Measurements from ENCODE around the gene ITGB1BP2. TPM values are rescaled to one million over a fixed set of nuclear protein-coding genes. Genes with fewer than 3 reads are reported as not detected.
"Not testable (repeated sequence)": the region's sequence is repeated elsewhere in the genome, so short reads cannot be mapped to it uniquely, and the experiment has no call there.

ITGB1BP2 gene
- total RNA-seq: 1 to 10 TPM in 5 of 8 experiments, under 1 TPM in 3; 0.56 to 2.7 (median 1.2) TPM

GRCh38 chrX:71301195-71301924, at the start of gene ITGB1BP2:
ITGB1BP2 (plus strand) TSS chrX:71301750; CDS start chrX:71301807, 57 bp downstream.
- Histone ChIP-seq H3K4me1 (replicated peaks in 1 of 2) (no peaks in the 10 kb centered on the region), H3K27ac (no peak within 1 kb of the TSS), H3K4me3 (no peak within 1 kb of the TSS)
- in situ Hi-C loops (cut with MboI; ENCODE audit: low pct_unique_long_range_greater_than_20kb in 2 of 9, low sequenced_read_pairs in 9 of 9, unreplicated experiment in 9 of 9): no loop called here
- 42 to 83% (median 56%) methylated on average over 1 to 5 of the region's 10 CpGs; no CpG with 5 or more reads in 7 of the 10 experiments for WGBS, 10 experiments
- peak in 6 of 8 experiments; percentile 6 to 63 (median 30) for ATAC-seq (replicated peaks in 6 of 8)

- no CpG with 5 or more reads among the region's 2 CpGs for WGBS, 10 experiments
- no peak for ATAC-seq (replicated peaks in 6 of 8)
- Histone ChIP-seq H3K27ac (no peak overlapping the region), H3K4me1 (replicated peaks in 1 of 2) (peaks cover 14 to 17% of the 10 kb centered on the region in 2 donors), H3K4me3 (peak overlapping the region in 3 of 5 donors; percentile 76 to 86 (median 84))
- in situ Hi-C loops (cut with MboI; ENCODE audit: low pct_unique_long_range_greater_than_20kb in 2 of 9, low sequenced_read_pairs in 9 of 9, unreplicated experiment in 9 of 9): no loop called here
Observed at GRCh38 chrX:71252221-71252620, 49.3 kb upstream of the ITGB1BP2 start.

- Histone ChIP-seq H3K4me3 (peak overlapping the region; percentile 76 to 99 (median 86)), H3K4me1 (replicated peaks in 1 of 2) (peaks cover 14 to 17% of the 10 kb centered on the region in 2 donors), H3K27ac (peak overlapping the region; percentile 85 to 92)
- no CpG with 5 or more reads among the region's 35 CpGs for WGBS, 10 experiments
- in situ Hi-C loops (cut with MboI; ENCODE audit: low pct_unique_long_range_greater_than_20kb in 2 of 9, low sequenced_read_pairs in 9 of 9, unreplicated experiment in 9 of 9): no loop called here
- ATAC-seq (replicated peaks in 6 of 8): peak in 3 of 8 experiments; percentile 4 to 28 (median 17)
Observed at GRCh38 chrX:71253253-71254091, 48.1 kb upstream of the ITGB1BP2 start.

GRCh38 chrX:71254092-71254963, 47.2 kb upstream of the ITGB1BP2 start, which contains the start of gene ZMYM3:
ZMYM3 (minus strand) TSS chrX:71254140; CDS start chrX:71253255, 885 bp downstream.
- peak; percentile 86 to 93 (median 88) for ATAC-seq (replicated peaks in 6 of 8)
- peak within 1 kb of the TSS; percentile 76 to 99 (median 86) for H3K4me3 ChIP-seq
- 0% methylated on average over 13 of the region's 54 CpGs; no CpG with 5 or more reads in 9 of the 10 experiments for WGBS, 10 experiments
- in situ Hi-C loops (cut with MboI; ENCODE audit: low pct_unique_long_range_greater_than_20kb in 2 of 9, low sequenced_read_pairs in 9 of 9, unreplicated experiment in 9 of 9): no loop called here
- peaks cover 14 to 17% of the 10 kb centered on the region in 2 donors for H3K4me1 ChIP-seq (replicated peaks in 1 of 2)
- H3K27ac ChIP-seq: peak within 1 kb of the TSS; percentile 85 to 92

GRCh38 chrX:71256051-71256450, 45.5 kb upstream of the ITGB1BP2 start:
- no peak for ATAC-seq (replicated peaks in 6 of 8)
- Histone ChIP-seq H3K4me3 (no peak overlapping the region), H3K4me1 (replicated peaks in 1 of 2) (peaks cover 14 to 17% of the 10 kb centered on the region in 2 donors), H3K27ac (no peak overlapping the region)
- 31 to 100% (median 60%) methylated on average over 1 to 2 of the region's 6 CpGs; no CpG with 5 or more reads in 7 of the 10 experiments for WGBS, 10 experiments
- in situ Hi-C loops (cut with MboI; ENCODE audit: low pct_unique_long_range_greater_than_20kb in 2 of 9, low sequenced_read_pairs in 9 of 9, unreplicated experiment in 9 of 9): no loop called here

GRCh38 chrX:71256856-71257255, 44.7 kb upstream of the ITGB1BP2 start:
- Histone ChIP-seq H3K4me3 (no peak overlapping the region), H3K27ac (no peak overlapping the region), H3K4me1 (replicated peaks in 1 of 2) (peaks cover 8 to 17% of the 10 kb centered on the region in 2 donors)
- ATAC-seq (replicated peaks in 6 of 8): no peak
- in situ Hi-C loops (cut with MboI; ENCODE audit: low pct_unique_long_range_greater_than_20kb in 2 of 9, low sequenced_read_pairs in 9 of 9, unreplicated experiment in 9 of 9): no loop called here
- WGBS, 10 experiments: 80 to 100% (median 90%) methylated on average over 1 to 4 of the region's 4 CpGs; no CpG with 5 or more reads in 6 of the 10 experiments

GRCh38 chrX:71268624-71269023, 32.9 kb upstream of the ITGB1BP2 start:
- H3K4me3 ChIP-seq; in situ Hi-C loops (cut with MboI; ENCODE audit: low pct_unique_long_range_greater_than_20kb in 2 of 9, low sequenced_read_pairs in 9 of 9, unreplicated experiment in 9 of 9); ATAC-seq (replicated peaks in 6 of 8); H3K27ac ChIP-seq; H3K4me1 ChIP-seq (replicated peaks in 1 of 2): not testable (repeated sequence)

GRCh38 chrX:71269801-71270395, 31.7 kb upstream of the ITGB1BP2 start:
- Histone ChIP-seq H3K4me3 (no peak overlapping the region), H3K4me1 (replicated peaks in 1 of 2) (no peaks in the 10 kb centered on the region), H3K27ac (no peak overlapping the region)
- 40% methylated on average over 1 of the region's 19 CpGs; no CpG with 5 or more reads in 9 of the 10 experiments for WGBS, 10 experiments
- in situ Hi-C loops (cut with MboI; ENCODE audit: low pct_unique_long_range_greater_than_20kb in 2 of 9, low sequenced_read_pairs in 9 of 9, unreplicated experiment in 9 of 9): no loop called here
- ATAC-seq (replicated peaks in 6 of 8): peak in 1 of 8 experiments; percentile 27

GRCh38 chrX:71272313-71272712, 29.2 kb upstream of the ITGB1BP2 start:
- in situ Hi-C loops (cut with MboI; ENCODE audit: low pct_unique_long_range_greater_than_20kb in 2 of 9, low sequenced_read_pairs in 9 of 9, unreplicated experiment in 9 of 9); ATAC-seq (replicated peaks in 6 of 8); H3K4me3 ChIP-seq; H3K27ac ChIP-seq; H3K4me1 ChIP-seq (replicated peaks in 1 of 2): not testable (repeated sequence)
- 50 to 100% methylated on average over 1 of the region's 2 CpGs; no CpG with 5 or more reads in 8 of the 10 experiments for WGBS, 10 experiments

GRCh38 chrX:71281300-71281699, 20.2 kb upstream of the ITGB1BP2 start:
- H3K4me1 ChIP-seq (replicated peaks in 1 of 2); ATAC-seq (replicated peaks in 6 of 8); in situ Hi-C loops (cut with MboI; ENCODE audit: low pct_unique_long_range_greater_than_20kb in 2 of 9, low sequenced_read_pairs in 9 of 9, unreplicated experiment in 9 of 9); H3K27ac ChIP-seq; H3K4me3 ChIP-seq: not testable (repeated sequence)
- 50 to 100% (median 100%) methylated on average over 1 of the region's 11 CpGs; no CpG with 5 or more reads in 7 of the 10 experiments for WGBS, 10 experiments

GRCh38 chrX:71282514-71283402, 18.8 kb upstream of the ITGB1BP2 start:
- Histone ChIP-seq H3K4me1 (replicated peaks in 1 of 2) (peaks cover 5 to 14% of the 10 kb centered on the region in 2 donors), H3K27ac (peak overlapping the region; percentile 97), H3K4me3 (peak overlapping the region; percentile 29 to 89 (median 68))
- in situ Hi-C loops (cut with MboI; ENCODE audit: low pct_unique_long_range_greater_than_20kb in 2 of 9, low sequenced_read_pairs in 9 of 9, unreplicated experiment in 9 of 9): no loop called here
- peak; percentile 57 to 79 (median 72) for ATAC-seq (replicated peaks in 6 of 8)
- WGBS, 10 experiments: 23 to 94% methylated on average over 3 to 5 of the region's 16 CpGs; no CpG with 5 or more reads in 8 of the 10 experiments

Data from motor neuron (in vitro differentiated cells).